Stimulated activated naive CD8-positive, alpha-beta T cell treated with anti-CD3 and anti-CD28 coated beads, Interleukin-15, Interleukin-2, amounts not matched to agents 100 U/mL and 50 U/mL, for 24 hours (primary cell): ENCODE results near the gene NRG2.

ENCODE experiments used
- ATAC-seq: fragments of 150-1000 bp; cut with Tn5 transposase; one replicate; pipeline ENCODE4 v1.10.0; 2021
- DNase-seq: peaks from one replicate; pipeline ENCODE4 v3.0.0; 2021

NRG2 gene

GRCh38 chr5:139856714-139857113 is 186.4 kb downstream of the NRG2 start:
- DNase-seq = no peak
- ATAC-seq = no peak

GRCh38 chr5:139855946-139856540 is 187.1 kb downstream of the NRG2 start:
- no peak for ATAC-seq
- no peak for DNase-seq

- DNase-seq (no peak), ATAC-seq (no peak)
Measured at GRCh38 chr5:139855451-139855850, 187.6 kb downstream of the NRG2 start.

GRCh38 chr5:139854953-139855352 is 188.1 kb downstream of the NRG2 start:
- DNase-seq (no peak), ATAC-seq (no peak)

- no peak for DNase-seq
- no peak for ATAC-seq
Measured at GRCh38 chr5:139854029-139854605, 189.0 kb downstream of the NRG2 start.

GRCh38 chr5:139852696-139853095 is 190.4 kb downstream of the NRG2 start:
- ATAC-seq (no peak), DNase-seq (no peak)

- DNase-seq = no peak
- no peak for ATAC-seq
Measured at GRCh38 chr5:139851558-139851957, 191.5 kb downstream of the NRG2 start.

- DNase-seq (no peak), ATAC-seq (no peak)
Measured at GRCh38 chr5:139850423-139851016, 192.6 kb downstream of the NRG2 start.

GRCh38 chr5:139849942-139850341 is 193.2 kb downstream of the NRG2 start:
- no peak for DNase-seq
- no peak for ATAC-seq

- no peak for ATAC-seq
- no peak for DNase-seq
Measured at GRCh38 chr5:139849501-139849900, 193.6 kb downstream of the NRG2 start.

- ATAC-seq (peak; percentile 20), DNase-seq (peak; percentile 35)
Measured at GRCh38 chr5:139848508-139849100, 194.5 kb downstream of the NRG2 start.

GRCh38 chr5:139847790-139848507 is 195.2 kb downstream of the NRG2 start:
- peak; percentile 77 for ATAC-seq

GRCh38 chr5:139847091-139847490 is 196.0 kb downstream of the NRG2 start:
- DNase-seq = no peak
- no peak for ATAC-seq

More at GRCh38 chr5:139847790-139848507, 195.2 kb downstream of the NRG2 start:
- peak; percentile 79 for DNase-seq

- ATAC-seq (no peak), DNase-seq (no peak)
Measured at GRCh38 chr5:139845846-139846681, 197.0 kb downstream of the NRG2 start.

- DNase-seq (peak; percentile 89), ATAC-seq (peak; percentile 58)
Measured at GRCh38 chr5:139844472-139845145, 198.5 kb downstream of the NRG2 start.

- ATAC-seq = no peak
- no peak for DNase-seq
Measured at GRCh38 chr5:139843991-139844390, 199.1 kb downstream of the NRG2 start.

- DNase-seq (no peak), ATAC-seq (no peak)
Measured at GRCh38 chr5:139842321-139842720, 200.8 kb downstream of the NRG2 start.

- DNase-seq = no peak
Measured at GRCh38 chr5:139841549-139841948, 201.6 kb downstream of the NRG2 start.

GRCh38 chr5:139839918-139840317 is 203.2 kb downstream of the NRG2 start:
- no peak for ATAC-seq

More at GRCh38 chr5:139841549-139841948, 201.6 kb downstream of the NRG2 start:
- no peak for ATAC-seq

GRCh38 chr5:139839232-139839815 is 203.8 kb downstream of the NRG2 start:
- DNase-seq (no peak), ATAC-seq (no peak)

More at GRCh38 chr5:139839918-139840317, 203.2 kb downstream of the NRG2 start:
- no peak for DNase-seq
